ENCODE data around the gene CARD9. TPM values are rescaled to one million over a fixed set of nuclear protein-coding genes. Genes with fewer than 3 reads are reported as not detected.
A peak's percentile ranks its signal among the peaks of the same experiment; 100 is the strongest.

Gene CARD9
- total and polyA plus RNA-seq, 7 donors, result 0.26 to 1.1 (median 0.56) TPM

- Histone ChIP-seq H3K4me1 (peaks cover 10% of the 10 kb centered on the region), H3K36me3 (ENCODE audit: insufficient read depth in 1 of 2, low read depth in 1 of 2) (peaks cover 2 to 79% of the 10 kb centered on the region in 2 donors), H3K9me3 (no peaks in the 10 kb centered on the region), H3K27me3 (ENCODE audit: insufficient read depth in 3 of 3, low read length in 2 of 3) (no peaks in the 10 kb centered on the region), H3K27ac (no peak overlapping the region), H3K4me3 (no peak overlapping the region)
- no peak for ATAC-seq
- peak; percentile 66 to 70 for DNase-seq
- 86 to 89% (median 87%) methylated on average over 21 of the region's 21 CpGs for WGBS, 3 donors
- TF ChIP-seq CTCF (IDR thresholded peaks at IDR 0.05), result no peak
- intact Hi-C loops (cut with DNase I), result no loop called here
Measured at GRCh38 chr9:136394312-136395019, 21.0 kb upstream of the CARD9 start.

GRCh38 chr9:136393531-136393930, 20.1 kb upstream of the CARD9 start:
- WGBS, 3 donors, result 86 to 89% (median 89%) methylated on average over 17 of the region's 17 CpGs
- no peak overlapping the region for H3K27ac ChIP-seq
- H3K36me3 ChIP-seq (ENCODE audit: insufficient read depth in 1 of 2, low read depth in 1 of 2), result peaks cover 2 to 88% of the 10 kb centered on the region in 2 donors
- no peak for TF ChIP-seq CTCF (IDR thresholded peaks at IDR 0.05)
- intact Hi-C loops (cut with DNase I), result no loop called here
- H3K9me3 ChIP-seq, result no peaks in the 10 kb centered on the region
- DNase-seq, result peak in 1 of 2 donors; percentile 46
- peaks cover 1% of the 10 kb centered on the region for H3K4me1 ChIP-seq
- H3K27me3 ChIP-seq (ENCODE audit: insufficient read depth in 3 of 3, low read length in 2 of 3), result no peaks in the 10 kb centered on the region
- no peak overlapping the region for H3K4me3 ChIP-seq
- no peak for ATAC-seq

GRCh38 chr9:136392538-136393449, 19.3 kb upstream of the CARD9 start:
- H3K36me3 ChIP-seq (ENCODE audit: insufficient read depth in 1 of 2, low read depth in 1 of 2), result peaks cover 2 to 92% of the 10 kb centered on the region in 2 donors
- peak in 1 of 4 donors; percentile 29 for ATAC-seq
- no peak overlapping the region for H3K27ac ChIP-seq
- H3K4me1 ChIP-seq, result no peaks in the 10 kb centered on the region
- WGBS, 3 donors, result 85 to 87% (median 85%) methylated on average over 18 to 21 of the region's 21 CpGs
- no peaks in the 10 kb centered on the region for H3K9me3 ChIP-seq
- peak in 1 of 2 donors; percentile 59 for DNase-seq
- TF ChIP-seq CTCF (IDR thresholded peaks at IDR 0.05), result no peak
- no peak overlapping the region for H3K4me3 ChIP-seq
- intact Hi-C loops (cut with DNase I), result no loop called here
- H3K27me3 ChIP-seq (ENCODE audit: insufficient read depth in 3 of 3, low read length in 2 of 3), result no peaks in the 10 kb centered on the region

- intact Hi-C loops (cut with DNase I), result no loop called here
- no peak overlapping the region for H3K4me3 ChIP-seq
- no peak overlapping the region for H3K27ac ChIP-seq
- no peaks in the 10 kb centered on the region for H3K9me3 ChIP-seq
- WGBS, 3 donors, result 88 to 89% (median 88%) methylated on average over 28 of the region's 28 CpGs
- H3K27me3 ChIP-seq (ENCODE audit: insufficient read depth in 3 of 3, low read length in 2 of 3), result no peaks in the 10 kb centered on the region
- peak in 1 of 2 donors; percentile 49 for DNase-seq
- H3K4me1 ChIP-seq, result no peaks in the 10 kb centered on the region
- ATAC-seq, result no peak
- no peak for TF ChIP-seq CTCF (IDR thresholded peaks at IDR 0.05)
- H3K36me3 ChIP-seq (ENCODE audit: insufficient read depth in 1 of 2, low read depth in 1 of 2), result peaks cover 2 to 96% of the 10 kb centered on the region in 2 donors
Measured at GRCh38 chr9:136391737-136392537, 18.5 kb upstream of the CARD9 start.

Measured in psoas muscle (tissue), 8 donors.